GM23338 (cell line): Measurements from ENCODE around the gene FETUB. TPM values are rescaled to one million over a fixed set of nuclear protein-coding genes. Genes with fewer than 3 reads are reported as not detected.

Experiments used
- ATAC-seq: fragments of 200-7000 bp; cut with Tn5 transposase; 3 replicates; pipeline ENCODE4 v1.9.1; 2020
- DNase-seq: peaks from one replicate; pipeline ENCODE4 v3.0.0-alpha.2; 2015; ENCODE audit warnings: low spot score
- H2AFZ ChIP-seq: fragments of 200-600 bp; sonication (generic); 2 replicates; pipeline ENCODE4 v1.8.0; 2016; ENCODE audit warnings: antibody characterized with exemption, mild to moderate bottlenecking, moderate library complexity
- H3F3A ChIP-seq: fragments of 200-600 bp; sonication (generic); replicated peaks from 2 replicates; pipeline ENCODE4 v1.8.0; 2017; ENCODE audit warnings: antibody characterized with exemption, mixed run types, low read depth
- H3K27ac ChIP-seq: fragments of 200-600 bp; sonication (generic); 2 replicates; pipeline ENCODE4 v1.6.1; 2016; ENCODE audit warnings: low read depth
- H3K27me3 ChIP-seq: fragments of 200-600 bp; sonication (generic); 2 replicates; pipeline ENCODE4 v1.8.0; 2016; ENCODE audit warnings: mild to moderate bottlenecking, mixed run types, moderate library complexity; ENCODE audit not compliant: insufficient read depth
- H3K36me3 ChIP-seq: fragments of 200-600 bp; sonication (generic); 2 replicates; pipeline ENCODE4 v1.8.0; 2016; ENCODE audit warnings: mild to moderate bottlenecking; ENCODE audit not compliant: insufficient read depth
- H3K4me1 ChIP-seq: fragments of 200-600 bp; sonication (generic); 2 replicates; pipeline ENCODE4 v1.8.0; 2016; ENCODE audit warnings: mild to moderate bottlenecking, moderate library complexity; ENCODE audit not compliant: insufficient read depth
- H3K4me2 ChIP-seq: fragments of 200-600 bp; sonication (generic); 2 replicates; pipeline ENCODE4 v1.7.1; 2017; ENCODE audit warnings: mixed run types
- H3K4me3 ChIP-seq: fragments of 200-600 bp; sonication (generic); 2 replicates; pipeline ENCODE4 v1.6.1; 2016; ENCODE audit warnings: mixed run types
- H3K79me2 ChIP-seq: fragments of 200-600 bp; sonication (generic); replicated peaks from 2 replicates; pipeline ENCODE4 v1.8.0; 2017; ENCODE audit warnings: mild to moderate bottlenecking; ENCODE audit not compliant: insufficient read depth
- H3K9me2 ChIP-seq: fragments of 200-600 bp; sonication (generic); 2 replicates; pipeline ENCODE4 v1.8.0; 2017; ENCODE audit not compliant: insufficient read depth
- H4K20me1 ChIP-seq: fragments of 200-600 bp; sonication (generic); replicated peaks from 2 replicates; pipeline ENCODE4 v1.8.0; 2017; ENCODE audit warnings: mild to moderate bottlenecking; ENCODE audit not compliant: insufficient read depth
- H3K27ac Mint-ChIP-seq: 2 replicates; pipeline ENCODE4 v1.8.0; 2020; ENCODE audit warnings: inconsistent platforms, mild to moderate bottlenecking, moderate library complexity, mixed read lengths
- H3K27me3 Mint-ChIP-seq: 3 replicates; pipeline ENCODE4 v1.8.0; 2022; ENCODE audit warnings: low read depth, mild to moderate bottlenecking, moderate library complexity, mixed read lengths, inconsistent platforms; ENCODE audit not compliant: insufficient read depth, poor library complexity
- H3K36me3 Mint-ChIP-seq: 3 replicates; pipeline ENCODE4 v1.8.0; 2021; ENCODE audit warnings: low read depth, mild to moderate bottlenecking, inconsistent platforms, moderate library complexity, mixed read lengths
- H3K4me1 Mint-ChIP-seq: 3 replicates; pipeline ENCODE4 v1.8.0; 2020; ENCODE audit warnings: mild to moderate bottlenecking, inconsistent platforms, mixed read lengths
- H3K4me3 Mint-ChIP-seq: 3 replicates; pipeline ENCODE4 v1.8.0; 2021; ENCODE audit warnings: moderate library complexity, mild to moderate bottlenecking, inconsistent platforms, mixed read lengths
- H3K9me3 Mint-ChIP-seq: 3 replicates; pipeline ENCODE4 v1.8.0; 2020; ENCODE audit warnings: moderate library complexity, mild to moderate bottlenecking, inconsistent platforms, mixed read lengths
- CREB1 ChIP-seq: fragments of 250-450 bp; sonication (Bioruptor Pico); IDR thresholded peaks from 2 replicates; pipeline ENCODE4 v1.5.0; 2020; ENCODE audit warnings: low read depth, mild to moderate bottlenecking, moderate library complexity
- CTCF ChIP-seq, 2 experiments: fragments of 200-600 bp in 1 of 2; sonication (generic) in 1 of 2; conservative IDR thresholded peaks; 2 replicates each; pipeline versions ENCODE4 v1.5.1 to v1.6.1; 2016 to 2017; ENCODE audit warnings: antibody characterized with exemption in 2 of 2, low read depth in 2 of 2, mild to moderate bottlenecking in 2 of 2, moderate library complexity in 1 of 2
- EZH2 ChIP-seq: fragments of 200-600 bp; sonication (generic); IDR thresholded peaks from one replicate; pipeline ENCODE4 v1.8.0; 2017; ENCODE audit warnings: antibody characterized with exemption, mild to moderate bottlenecking, low read depth; ENCODE audit not compliant: unreplicated experiment
- JUNB ChIP-seq: IDR thresholded peaks from one replicate; pipeline ENCODE4 v1.6.1; 2016; ENCODE audit warnings: antibody characterized with exemption; ENCODE audit not compliant: unreplicated experiment
- NANOG ChIP-seq: IDR thresholded peaks from 2 replicates; pipeline ENCODE4 v1.6.1; 2016; ENCODE audit warnings: antibody characterized with exemption, borderline replicate concordance
- STAT1 ChIP-seq: IDR thresholded peaks from one replicate; pipeline ENCODE4 v1.6.1; 2016; ENCODE audit warnings: antibody characterized with exemption; ENCODE audit not compliant: unreplicated experiment
- ZNF114 ChIP-seq: fragments of 250-450 bp; sonication (Bioruptor Pico); IDR thresholded peaks from 2 replicates; pipeline ENCODE4 v1.5.0; 2020; ENCODE audit warnings: mild to moderate bottlenecking, moderate library complexity
- polyA plus RNA-seq: library from polyadenylated mRNA; unstranded; fragments of >200 nt; fragmentation: Nextera tagmentation; extraction: Ambion mirVana; gene quantifications from 2 replicates; pipeline ENCODE4 v1.2.1, GENCODE V29; 2016
- total RNA-seq: library from RNA; depleted of rRNA; stranded (reverse); fragments of >200 nt; shearing (Covaris generic); gene quantifications from 2 replicates; pipeline ENCODE4 v1.2.3, GENCODE V29; 2014
- TF ChIP-seq, protein P1 (sequence below): IDR thresholded peaks from one replicate; pipeline ENCODE4 v1.6.1; 2018; ENCODE audit warnings: antibody characterized with exemption; ENCODE audit not compliant: unreplicated experiment

FETUB gene
- total and polyA plus RNA-seq, 2 experiments from 2014 or later = 0.26 TPM; not detected in 1

GRCh38 chr3:186680869-186681268 is 40.7 kb downstream of the FETUB start:
- Histone ChIP-seq H3K4me2 (no peak overlapping the region), H3K36me3 (no peaks in the 10 kb centered on the region), H3K79me2 (no peaks in the 10 kb centered on the region), H3K27me3 (no peaks in the 10 kb centered on the region), H3F3A (no peaks in the 10 kb centered on the region), H3K9me2 (peaks cover 18% of the 10 kb centered on the region; the same call in 1 of the 2 replicates), H2AFZ (no peak overlapping the region), H3K27ac (no peak overlapping the region), H4K20me1 (no peaks in the 10 kb centered on the region), H3K4me3 (no peak overlapping the region), H3K4me1 (no peaks in the 10 kb centered on the region)
- Mint-ChIP-seq H3K4me1 (no peaks in the 10 kb centered on the region), H3K4me3 (no peak overlapping the region), H3K9me3 (peaks cover 11% of the 10 kb centered on the region), H3K36me3 (peaks cover 8% of the 10 kb centered on the region; the same call in 2 of the 3 replicates), H3K27me3 (peaks cover 5% of the 10 kb centered on the region), H3K27ac (no peak overlapping the region)
- ATAC-seq (no peak), DNase-seq (no peak)
- TF ChIP-seq ZNF114 (no peak), JUNB (no peak), CREB1 (CRISPR knock-in tag) (no peak), STAT1 (no peak), EZH2 (no peak), NANOG (no peak), CTCF (conservative IDR thresholded peaks at IDR 0.05; ENCODE audit: low read depth in 2 of 2) (no peak)
- TF ChIP-seq, protein P1, sequence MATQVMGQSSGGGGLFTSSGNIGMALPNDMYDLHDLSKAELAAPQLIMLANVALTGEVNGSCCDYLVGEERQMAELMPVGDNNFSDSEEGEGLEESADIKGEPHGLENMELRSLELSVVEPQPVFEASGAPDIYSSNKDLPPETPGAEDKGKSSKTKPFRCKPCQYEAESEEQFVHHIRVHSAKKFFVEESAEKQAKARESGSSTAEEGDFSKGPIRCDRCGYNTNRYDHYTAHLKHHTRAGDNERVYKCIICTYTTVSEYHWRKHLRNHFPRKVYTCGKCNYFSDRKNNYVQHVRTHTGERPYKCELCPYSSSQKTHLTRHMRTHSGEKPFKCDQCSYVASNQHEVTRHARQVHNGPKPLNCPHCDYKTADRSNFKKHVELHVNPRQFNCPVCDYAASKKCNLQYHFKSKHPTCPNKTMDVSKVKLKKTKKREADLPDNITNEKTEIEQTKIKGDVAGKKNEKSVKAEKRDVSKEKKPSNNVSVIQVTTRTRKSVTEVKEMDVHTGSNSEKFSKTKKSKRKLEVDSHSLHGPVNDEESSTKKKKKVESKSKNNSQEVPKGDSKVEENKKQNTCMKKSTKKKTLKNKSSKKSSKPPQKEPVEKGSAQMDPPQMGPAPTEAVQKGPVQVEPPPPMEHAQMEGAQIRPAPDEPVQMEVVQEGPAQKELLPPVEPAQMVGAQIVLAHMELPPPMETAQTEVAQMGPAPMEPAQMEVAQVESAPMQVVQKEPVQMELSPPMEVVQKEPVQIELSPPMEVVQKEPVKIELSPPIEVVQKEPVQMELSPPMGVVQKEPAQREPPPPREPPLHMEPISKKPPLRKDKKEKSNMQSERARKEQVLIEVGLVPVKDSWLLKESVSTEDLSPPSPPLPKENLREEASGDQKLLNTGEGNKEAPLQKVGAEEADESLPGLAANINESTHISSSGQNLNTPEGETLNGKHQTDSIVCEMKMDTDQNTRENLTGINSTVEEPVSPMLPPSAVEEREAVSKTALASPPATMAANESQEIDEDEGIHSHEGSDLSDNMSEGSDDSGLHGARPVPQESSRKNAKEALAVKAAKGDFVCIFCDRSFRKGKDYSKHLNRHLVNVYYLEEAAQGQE = no peak

DNA sequence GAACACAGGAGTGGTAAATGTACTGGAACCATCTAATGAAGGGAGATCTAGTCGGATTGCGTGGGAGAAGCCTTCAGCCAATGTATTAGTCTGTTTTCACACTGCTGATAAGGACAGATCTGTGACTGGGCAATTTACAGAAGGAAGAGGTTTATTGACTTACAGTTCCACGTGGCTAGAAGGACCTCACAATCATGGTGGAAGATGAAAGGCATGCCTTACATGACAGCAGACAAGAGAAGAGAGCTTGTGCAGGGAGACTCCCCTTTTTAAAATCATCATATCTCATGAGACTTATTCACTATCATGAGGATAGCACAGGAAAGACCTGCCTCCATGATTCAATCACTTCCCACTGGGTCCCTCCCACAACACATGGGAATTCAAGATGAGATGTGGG is 42.6 kb downstream of the FETUB start:
- Mint-ChIP-seq H3K4me3 (no peak overlapping the region), H3K36me3 (peaks cover 8% of the 10 kb centered on the region; the same call in 2 of the 3 replicates), H3K27me3 (peaks cover 5% of the 10 kb centered on the region), H3K9me3 (peaks cover 14% of the 10 kb centered on the region), H3K27ac (no peak overlapping the region), H3K4me1 (no peaks in the 10 kb centered on the region)
- no peak overlapping the region for H3K4me2 ChIP-seq
- H2AFZ ChIP-seq = no peak overlapping the region
- no peak overlapping the region for H3K4me3 ChIP-seq
- H3K36me3 ChIP-seq = no peaks in the 10 kb centered on the region
- H3K79me2 ChIP-seq = no peaks in the 10 kb centered on the region
- H3K9me2 ChIP-seq = peaks cover 9% of the 10 kb centered on the region
- no peak for DNase-seq
- no peaks in the 10 kb centered on the region for H3F3A ChIP-seq
- TF ChIP-seq CTCF (conservative IDR thresholded peaks at IDR 0.05; ENCODE audit: low read depth in 2 of 2) (no peak), EZH2 (no peak)
- H3K4me1 ChIP-seq = no peaks in the 10 kb centered on the region
- no peak for ATAC-seq
- H3K27ac ChIP-seq = no peak overlapping the region
- no peaks in the 10 kb centered on the region for H3K27me3 ChIP-seq
- H4K20me1 ChIP-seq = no peaks in the 10 kb centered on the region
